Urinary bladder (tissue), 4 donors: ENCODE data around the gene B4GALNT3. TPM values are rescaled to one million over a fixed set of nuclear protein-coding genes. Genes with fewer than 3 reads are reported as not detected.
A peak's percentile ranks its signal among the peaks of the same experiment; 100 is the strongest.
"Not testable (repeated sequence)": the region's sequence is repeated elsewhere in the genome, so short reads cannot be mapped to it uniquely, and the experiment has no call there.

Experiments
- DNase-seq: peaks from one replicate; pipeline ENCODE4 v3.0.0-alpha.2; 2015; ENCODE audit errors: extremely low spot score
- H3K27ac ChIP-seq: one replicate; pipeline ENCODE4 v1.5.1; 2013; ENCODE audit warnings: low read depth, mild to moderate bottlenecking, moderate library complexity
- H3K36me3 ChIP-seq: one replicate; pipeline ENCODE4 v1.6.1; 2013; ENCODE audit warnings: mild to moderate bottlenecking, moderate library complexity; ENCODE audit not compliant: insufficient read depth
- H3K4me1 ChIP-seq: one replicate; pipeline ENCODE4 v1.6.1; 2013; ENCODE audit warnings: mild to moderate bottlenecking, moderate library complexity; ENCODE audit not compliant: insufficient read depth
- H3K4me3 ChIP-seq: one replicate; pipeline ENCODE4 v1.5.1; 2013; ENCODE audit warnings: low read depth, low read length
- WGBS: extraction: QIAGEN DNeasy Blood & Tissue Kit; methylation state at CpG from one replicate; pipeline ENCODE4 v1.1.7; 2013; 5-methylcytosine and 5-hydroxymethylcytosine counted together
- polyA plus RNA-seq: library from polyadenylated mRNA; stranded (reverse); fragments of 200-250 nt; gene quantifications from one replicate; pipeline ENCODE4 v1.2.3, GENCODE V29; 2013
- total RNA-seq: library from RNA; depleted of rRNA; stranded (reverse); fragments of >200 nt; gene quantifications from one replicate; pipeline ENCODE4 v1.2.3, GENCODE V29; 2014
- donor health status: healthy with polysubstance abuse.
- donor health status: healthy.

The B4GALNT3 gene
- total RNA-seq = 1.4 TPM
- polyA plus RNA-seq = 1.3 TPM

GRCh38 chr12:459430-460258, at the start of gene B4GALNT3:
TSS of gene B4GALNT3 (plus strand) at chr12:459939. CDS start at chr12:460377, 438 bp downstream.
- DNase-seq = no peak
- no peak within 1 kb of the TSS for H3K27ac ChIP-seq
- peak within 1 kb of the TSS; percentile 69 for H3K4me3 ChIP-seq

GRCh38 chr12:414859-415258, 44.9 kb upstream of the B4GALNT3 start:
- peaks cover 2% of the 10 kb centered on the region for H3K36me3 ChIP-seq
- 88% methylated on average over 2 of the region's 2 CpGs for WGBS

More at GRCh38 chr12:459430-460258, at the start of gene B4GALNT3:
- Histone ChIP-seq H3K36me3 (no peaks in the 10 kb centered on the region), H3K4me1 (no peaks in the 10 kb centered on the region)
- WGBS = 2% methylated on average over 81 of the region's 82 CpGs

GRCh38 chr12:418432-418831, 41.3 kb upstream of the B4GALNT3 start:
- no peak for DNase-seq
- Histone ChIP-seq H3K4me3 (no peak overlapping the region), H3K27ac (no peak overlapping the region), H3K36me3 (peaks cover 2% of the 10 kb centered on the region), H3K4me1 (no peaks in the 10 kb centered on the region)
- WGBS = 97% methylated on average over 6 of the region's 6 CpGs

More at GRCh38 chr12:414859-415258, 44.9 kb upstream of the B4GALNT3 start:
- Histone ChIP-seq H3K27ac (no peak overlapping the region), H3K4me3 (no peak overlapping the region), H3K4me1 (no peaks in the 10 kb centered on the region)
- no peak for DNase-seq

GRCh38 chr12:422526-422925, 37.2 kb upstream of the B4GALNT3 start:
- Histone ChIP-seq H3K27ac (no peak overlapping the region), H3K4me3 (no peak overlapping the region), H3K4me1 (no peaks in the 10 kb centered on the region), H3K36me3 (no peaks in the 10 kb centered on the region)
- 94% methylated on average over 3 of the region's 3 CpGs for WGBS
- no peak for DNase-seq

- not testable (repeated sequence) for H3K4me3 ChIP-seq, DNase-seq, H3K4me1 ChIP-seq, H3K36me3 ChIP-seq, H3K27ac ChIP-seq
- 96% methylated on average over 2 of the region's 2 CpGs for WGBS
Observed at GRCh38 chr12:435737-436136, 24.0 kb upstream of the B4GALNT3 start.

- WGBS = 66% methylated on average over 16 of the region's 16 CpGs
- DNase-seq = no peak
- no peaks in the 10 kb centered on the region for H3K4me1 ChIP-seq
- H3K4me3 ChIP-seq = no peak overlapping the region
- no peak overlapping the region for H3K27ac ChIP-seq
- no peaks in the 10 kb centered on the region for H3K36me3 ChIP-seq
Observed at GRCh38 chr12:442235-442884, 17.4 kb upstream of the B4GALNT3 start.

GRCh38 chr12:447141-447540, 12.6 kb upstream of the B4GALNT3 start:
- Histone ChIP-seq H3K36me3 (no peaks in the 10 kb centered on the region), H3K27ac (no peak overlapping the region), H3K4me1 (no peaks in the 10 kb centered on the region), H3K4me3 (no peak overlapping the region)
- DNase-seq = no peak
- WGBS = 97% methylated on average over 1 of the region's 1 CpG

- H3K4me1 ChIP-seq = no peaks in the 10 kb centered on the region
- no peaks in the 10 kb centered on the region for H3K36me3 ChIP-seq
- no peak overlapping the region for H3K27ac ChIP-seq
- H3K4me3 ChIP-seq = no peak overlapping the region
- DNase-seq = no peak
- 74% methylated on average over 4 of the region's 4 CpGs for WGBS
Observed at GRCh38 chr12:449203-449602, 10.5 kb upstream of the B4GALNT3 start.

- Histone ChIP-seq H3K36me3 (no peaks in the 10 kb centered on the region), H3K4me3 (no peak overlapping the region), H3K27ac (no peak overlapping the region), H3K4me1 (no peaks in the 10 kb centered on the region)
- WGBS = 71% methylated on average over 3 of the region's 3 CpGs
- DNase-seq = no peak
Observed at GRCh38 chr12:450438-450837, 9.3 kb upstream of the B4GALNT3 start.

- Histone ChIP-seq H3K27ac (no peak overlapping the region), H3K4me1 (no peaks in the 10 kb centered on the region), H3K36me3 (no peaks in the 10 kb centered on the region), H3K4me3 (no peak overlapping the region)
- no peak for DNase-seq
- 58% methylated on average over 16 of the region's 25 CpGs for WGBS
Observed at GRCh38 chr12:452667-453210, 7.0 kb upstream of the B4GALNT3 start.

- H3K4me1 ChIP-seq = no peaks in the 10 kb centered on the region
Observed at GRCh38 chr12:454833-455232, 4.9 kb upstream of the B4GALNT3 start.

GRCh38 chr12:455821-456220, 3.9 kb upstream of the B4GALNT3 start:
- WGBS = 35% methylated on average over 2 of the region's 2 CpGs
- H3K4me3 ChIP-seq = no peak overlapping the region
- no peaks in the 10 kb centered on the region for H3K4me1 ChIP-seq
- H3K36me3 ChIP-seq = no peaks in the 10 kb centered on the region
- H3K27ac ChIP-seq = no peak overlapping the region
- DNase-seq = no peak

More at GRCh38 chr12:454833-455232, 4.9 kb upstream of the B4GALNT3 start:
- H3K27ac ChIP-seq = no peak overlapping the region
- no peak for DNase-seq
- no peaks in the 10 kb centered on the region for H3K36me3 ChIP-seq
- 70% methylated on average over 1 of the region's 1 CpG for WGBS
- no peak overlapping the region for H3K4me3 ChIP-seq

- WGBS = 87% methylated on average over 4 of the region's 4 CpGs
- H3K27ac ChIP-seq = no peak overlapping the region
- H3K4me1 ChIP-seq = no peaks in the 10 kb centered on the region
- no peaks in the 10 kb centered on the region for H3K36me3 ChIP-seq
- H3K4me3 ChIP-seq = no peak overlapping the region
- DNase-seq = no peak
Observed at GRCh38 chr12:457676-458075, 2.1 kb upstream of the B4GALNT3 start.

GRCh38 chr12:459050-459429, 699 bp upstream of the B4GALNT3 start:
- H3K4me1 ChIP-seq = no peaks in the 10 kb centered on the region
- no peak overlapping the region for H3K4me3 ChIP-seq
- WGBS = 62% methylated on average over 5 of the region's 5 CpGs
- DNase-seq = no peak
- no peak overlapping the region for H3K27ac ChIP-seq
- H3K36me3 ChIP-seq = no peaks in the 10 kb centered on the region
